AG08395 (cell line): ENCODE results near the gene AKAP1.

ENCODE experiments used
- DNase-seq: peaks from one replicate; pipeline ENCODE4 v3.0.0; 2012; ENCODE audit warnings: mixed read lengths, low spot score

Gene AKAP1

GRCh38 chr17:57105591-57105990 lies 20.5 kb downstream of the AKAP1 start:
- DNase-seq = no peak

GRCh38 chr17:57106107-57106835 lies 21.2 kb downstream of the AKAP1 start:
- DNase-seq = no peak

GRCh38 chr17:57106836-57107497 lies 21.9 kb downstream of the AKAP1 start:
- DNase-seq = no peak

- no peak for DNase-seq
These were observed 22.6 kb downstream of the AKAP1 start for GRCh38 chr17:57107498-57108101.

- no peak for DNase-seq
These were observed 23.8 kb downstream of the AKAP1 start for GRCh38 chr17:57108671-57109392.

GRCh38 chr17:57109393-57110151 lies 24.5 kb downstream of the AKAP1 start:
- DNase-seq = no peak

GRCh38 chr17:57110152-57110542 lies 25.1 kb downstream of the AKAP1 start:
- no peak for DNase-seq

- no peak for DNase-seq
These were observed 25.7 kb downstream of the AKAP1 start for GRCh38 chr17:57110579-57111325.

- no peak for DNase-seq
These were observed 26.3 kb downstream of the AKAP1 start for GRCh38 chr17:57111386-57111785.

- no peak for DNase-seq
These were observed 28.0 kb downstream of the AKAP1 start for GRCh38 chr17:57113011-57113410.

GRCh38 chr17:57113656-57114055 lies 28.6 kb downstream of the AKAP1 start:
- DNase-seq = no peak

GRCh38 chr17:57114085-57114673 lies 29.1 kb downstream of the AKAP1 start:
- DNase-seq = peak; percentile 57

- DNase-seq = no peak
These were observed 30.3 kb downstream of the AKAP1 start for GRCh38 chr17:57115377-57115776.

GRCh38 chr17:57115916-57116315 lies 30.9 kb downstream of the AKAP1 start:
- no peak for DNase-seq

GRCh38 chr17:57117798-57118197 lies 32.8 kb downstream of the AKAP1 start:
- DNase-seq = no peak

- DNase-seq = no peak
These were observed 35.8 kb downstream of the AKAP1 start for GRCh38 chr17:57120814-57121213.

GRCh38 chr17:57121308-57122042 lies 36.4 kb downstream of the AKAP1 start:
- DNase-seq = peak; percentile 58

- DNase-seq = no peak
These were observed 39.0 kb downstream of the AKAP1 start for GRCh38 chr17:57124053-57124452.

- no peak for DNase-seq
These were observed 40.4 kb downstream of the AKAP1 start for GRCh38 chr17:57125406-57125805.

GRCh38 chr17:57125866-57126265 lies 40.8 kb downstream of the AKAP1 start:
- DNase-seq = no peak
